DOHH2 (cell line): ENCODE data around the gene MYO5A.

Experiments used
- EZH2phosphoT487 ChIP-seq: fragments of 200-600 bp; sonication (generic); IDR thresholded peaks from 2 replicates; pipeline ENCODE4 v1.6.1; 2017; ENCODE audit warnings: borderline replicate concordance, mild to moderate bottlenecking, antibody characterized with exemption, low read length, moderate library complexity, mixed read lengths
- TF ChIP-seq, protein P1 (sequence below): fragments of 200-600 bp; sonication (generic); IDR thresholded peaks from one replicate; pipeline ENCODE4 v1.5.1; 2014; ENCODE audit warnings: antibody characterized with exemption, mild to moderate bottlenecking, low read depth, low read length; ENCODE audit not compliant: poor library complexity, severe bottlenecking

DNA sequence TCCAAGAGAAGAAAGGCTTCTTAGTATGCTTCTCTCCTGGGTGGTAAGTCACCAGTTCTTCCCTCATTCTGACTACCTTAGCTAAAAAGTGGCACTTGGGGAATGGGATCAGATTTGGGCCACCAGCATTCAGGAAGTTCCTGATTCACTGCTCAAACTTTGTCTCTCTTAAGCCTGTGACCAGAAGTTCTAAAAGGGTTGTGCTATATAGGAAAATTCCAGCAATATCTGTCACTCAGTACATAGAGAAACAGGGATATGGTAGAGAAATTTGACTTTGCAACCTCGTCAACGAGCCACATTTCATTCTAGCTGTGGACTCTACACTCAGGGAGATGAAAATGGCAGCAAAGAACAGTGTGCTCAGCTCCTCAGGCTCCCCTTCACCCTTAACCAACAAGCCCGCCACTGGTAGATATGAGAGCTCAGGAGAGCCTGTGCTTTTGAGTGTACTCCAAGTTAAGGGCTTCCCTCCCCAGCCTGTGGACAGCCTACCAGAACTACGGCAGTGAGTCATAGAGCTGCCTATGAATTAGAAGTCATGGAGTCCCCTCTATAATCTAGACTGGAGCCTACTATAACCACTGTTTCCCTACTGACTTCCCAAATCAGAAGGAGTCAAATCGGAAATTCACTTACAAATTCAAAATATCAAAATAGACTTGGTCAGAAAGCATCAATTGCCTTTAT is 180.5 kb downstream of the MYO5A start:
- TF ChIP-seq, protein P1, sequence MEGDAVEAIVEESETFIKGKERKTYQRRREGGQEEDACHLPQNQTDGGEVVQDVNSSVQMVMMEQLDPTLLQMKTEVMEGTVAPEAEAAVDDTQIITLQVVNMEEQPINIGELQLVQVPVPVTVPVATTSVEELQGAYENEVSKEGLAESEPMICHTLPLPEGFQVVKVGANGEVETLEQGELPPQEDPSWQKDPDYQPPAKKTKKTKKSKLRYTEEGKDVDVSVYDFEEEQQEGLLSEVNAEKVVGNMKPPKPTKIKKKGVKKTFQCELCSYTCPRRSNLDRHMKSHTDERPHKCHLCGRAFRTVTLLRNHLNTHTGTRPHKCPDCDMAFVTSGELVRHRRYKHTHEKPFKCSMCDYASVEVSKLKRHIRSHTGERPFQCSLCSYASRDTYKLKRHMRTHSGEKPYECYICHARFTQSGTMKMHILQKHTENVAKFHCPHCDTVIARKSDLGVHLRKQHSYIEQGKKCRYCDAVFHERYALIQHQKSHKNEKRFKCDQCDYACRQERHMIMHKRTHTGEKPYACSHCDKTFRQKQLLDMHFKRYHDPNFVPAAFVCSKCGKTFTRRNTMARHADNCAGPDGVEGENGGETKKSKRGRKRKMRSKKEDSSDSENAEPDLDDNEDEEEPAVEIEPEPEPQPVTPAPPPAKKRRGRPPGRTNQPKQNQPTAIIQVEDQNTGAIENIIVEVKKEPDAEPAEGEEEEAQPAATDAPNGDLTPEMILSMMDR = no peak
- TF ChIP-seq EZH2phosphoT487 = no peak
